Activated effector memory CD4-positive, alpha-beta T cell treated with Interleukin-2 at 50 U/mL for 16 hours (primary cell): ENCODE measurements around the gene CELA1.

Experiments used
- DNase-seq: peaks from one replicate; pipeline ENCODE4 v3.0.0-alpha.2; 2020

CELA1 gene

DNA sequence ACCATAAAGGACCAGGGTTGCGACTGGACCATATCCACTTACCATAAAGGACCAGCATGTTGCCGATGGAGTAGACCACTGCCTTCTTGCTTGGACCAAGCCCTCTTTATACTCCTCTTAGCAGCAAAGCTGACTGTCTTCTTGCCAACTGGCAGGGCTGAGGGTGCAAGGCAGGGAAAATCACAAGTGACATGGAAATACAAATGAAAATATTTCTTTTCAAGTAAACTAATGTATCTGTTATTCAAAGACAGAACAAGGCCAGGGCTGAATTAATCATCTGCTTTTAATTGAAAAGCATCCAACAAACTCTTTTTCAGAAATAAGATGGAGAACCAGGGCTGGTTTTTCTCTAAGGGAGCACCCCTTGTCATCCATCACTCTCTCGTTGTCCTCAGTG lies at the start of gene CELA1:
Gene CELA1 (minus strand): TSS at position 99 of the 400 bp plus-strand sequence. CDS start 41 bp downstream, at position 58.
- no peak for DNase-seq

- no peak for DNase-seq
These were observed 49.1 kb upstream of the CELA1 start for GRCh38 chr12:51395283-51396230.

GRCh38 chr12:51393676-51394545 lies 47.4 kb upstream of the CELA1 start:
- peak; percentile 44 for DNase-seq

DNA sequence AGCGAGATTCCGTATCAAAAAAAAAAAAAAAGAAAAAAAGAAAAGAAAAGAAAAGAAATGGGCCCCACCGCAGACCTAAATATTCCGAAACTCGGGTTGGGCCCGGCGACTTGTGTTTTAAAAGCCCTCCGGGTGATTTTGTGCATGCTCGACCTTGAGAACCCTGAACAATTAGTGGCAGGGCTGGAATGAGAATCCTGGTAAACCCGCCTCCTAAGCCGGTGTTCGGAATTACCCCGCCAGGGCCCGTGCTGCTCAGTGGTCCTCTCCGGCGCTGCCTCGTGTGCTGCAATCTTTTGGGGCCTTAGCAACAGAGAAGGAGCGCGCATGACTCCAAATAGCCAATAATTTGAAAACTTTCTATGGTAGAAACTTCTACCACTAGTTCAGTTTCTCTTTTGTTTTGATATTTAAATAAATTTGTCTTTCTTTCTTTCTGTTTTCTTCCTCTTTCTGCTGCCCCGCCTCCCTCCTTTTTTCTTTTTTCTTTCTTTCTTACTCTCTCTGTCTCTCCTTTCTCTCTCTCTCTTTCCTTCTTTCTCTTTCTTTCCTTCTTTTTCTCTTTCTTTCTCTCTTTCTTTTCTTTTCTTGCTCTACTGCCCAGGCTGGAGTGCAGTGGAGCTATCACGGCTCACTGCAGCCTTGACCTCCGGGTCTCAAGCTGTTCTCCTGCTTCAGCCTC lies 46.2 kb upstream of the CELA1 start:
- no peak for DNase-seq

- DNase-seq: peak; percentile 58
These were observed 45.0 kb upstream of the CELA1 start, which contains the start of gene GALNT6 for GRCh38 chr12:51391283-51392123. Gene GALNT6 (minus strand): TSS chr12:51391406. CDS start chr12:51379781, 11,625 bp downstream.

- DNase-seq: no peak
These were observed 44.4 kb upstream of the CELA1 start for GRCh38 chr12:51390891-51391282.

GRCh38 chr12:51390457-51390856 lies 44.0 kb upstream of the CELA1 start:
- no peak for DNase-seq

- no peak for DNase-seq
These were observed 43.0 kb upstream of the CELA1 start for GRCh38 chr12:51389302-51389999.

DNA sequence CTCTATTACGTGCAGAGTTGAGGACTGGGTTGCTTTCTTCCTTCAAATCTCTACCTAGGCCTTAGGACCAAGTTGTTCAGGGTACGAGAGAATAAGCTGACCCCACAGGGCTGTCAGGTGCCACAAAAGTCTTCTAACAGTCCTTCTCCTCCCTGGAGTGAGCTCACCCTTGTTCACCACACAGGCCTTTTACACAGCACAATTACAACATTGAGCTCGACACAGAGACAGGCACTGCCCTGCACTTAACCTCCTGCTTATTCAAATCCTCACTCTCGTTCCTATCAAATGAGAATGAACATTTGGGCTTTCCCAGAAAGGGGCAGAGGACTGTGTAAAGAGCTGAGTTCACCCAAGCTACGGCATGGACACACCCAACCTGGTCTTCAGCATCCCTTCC lies 42.4 kb upstream of the CELA1 start:
- DNase-seq: no peak

DNA sequence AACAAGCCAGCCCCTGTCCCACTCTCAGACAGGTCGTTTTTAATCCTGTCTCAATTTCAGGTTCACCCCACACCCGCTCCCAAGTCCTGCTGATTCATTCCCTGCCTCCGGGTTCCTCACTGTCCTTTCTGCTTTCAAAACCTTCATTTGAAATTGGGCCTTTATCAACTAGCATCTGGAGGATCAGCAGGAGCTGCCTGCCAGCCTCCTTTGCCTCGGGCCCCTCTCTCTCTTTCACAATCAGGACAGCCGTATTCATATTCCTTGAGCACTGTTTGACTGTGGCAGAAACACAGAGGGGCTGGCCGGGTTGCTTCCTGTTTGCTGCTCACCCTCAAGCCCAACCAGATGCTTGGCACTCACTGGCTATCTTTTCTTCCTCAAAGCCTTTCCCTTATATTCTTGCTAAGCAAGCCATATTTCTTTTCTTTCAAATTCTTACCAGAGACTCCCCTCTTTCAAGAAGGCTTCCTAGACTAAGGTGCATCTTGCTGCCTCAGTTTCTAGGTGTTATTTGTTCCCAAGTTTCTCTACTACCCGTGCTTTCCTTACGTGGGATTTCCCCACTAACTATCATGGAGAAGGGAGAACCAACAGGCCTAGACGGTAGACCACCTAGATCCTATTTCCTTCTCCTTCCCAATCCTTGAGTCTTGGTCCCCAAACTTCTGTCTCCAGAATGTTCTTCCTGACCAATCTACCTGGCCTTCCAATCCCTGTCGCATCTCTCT lies 41.8 kb upstream of the CELA1 start:
- no peak for DNase-seq

DNA sequence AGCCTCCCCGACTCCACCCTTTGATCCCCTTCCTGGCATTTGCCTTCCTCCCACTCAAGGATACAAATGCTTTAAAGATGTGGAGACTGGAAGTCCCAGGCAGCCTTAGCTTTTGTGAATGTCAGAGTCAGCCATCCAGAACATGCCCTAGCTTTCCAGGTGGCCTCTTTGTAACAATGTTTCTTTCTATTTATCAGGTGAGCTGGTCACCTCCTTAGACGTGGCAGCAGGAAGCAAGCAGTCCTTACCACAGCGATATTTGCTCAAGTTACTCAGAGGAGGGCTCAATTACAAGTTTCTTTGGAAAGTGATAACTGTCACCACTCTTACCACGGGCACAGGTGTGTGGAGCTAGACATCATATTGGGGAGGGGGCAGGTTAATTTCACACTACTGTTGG lies 39.9 kb upstream of the CELA1 start:
- no peak for DNase-seq

DNA sequence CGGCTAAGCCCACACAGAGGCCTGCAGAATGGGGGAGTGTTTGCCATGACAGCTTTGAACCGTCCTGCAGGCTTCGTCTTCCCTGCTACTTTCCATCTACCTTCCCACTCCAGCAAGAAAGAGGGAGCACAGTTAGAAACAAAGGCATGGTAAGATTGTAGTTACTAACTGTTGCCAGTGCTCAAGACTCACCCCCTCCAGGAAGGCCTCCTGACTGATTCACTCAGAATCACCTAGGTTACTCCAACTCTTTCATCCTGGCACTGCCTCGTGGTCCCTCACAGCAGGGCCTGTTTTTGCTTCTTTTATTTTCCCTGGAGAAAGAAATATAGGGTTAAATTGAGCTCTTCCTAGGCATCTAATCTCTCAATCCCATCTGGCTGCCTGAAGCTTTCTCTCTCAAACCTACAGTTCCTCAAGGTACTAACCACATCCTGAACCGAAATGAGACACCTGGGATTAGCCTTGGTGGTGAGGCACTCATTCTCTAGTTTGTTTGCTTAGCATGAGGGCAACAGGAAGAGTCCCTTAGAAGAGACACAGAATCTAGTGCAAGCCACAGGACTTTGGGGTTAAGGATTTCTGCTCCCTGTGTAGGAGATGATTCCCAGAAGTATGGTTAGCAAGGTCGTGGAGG lies 36.9 kb upstream of the CELA1 start:
- no peak for DNase-seq

DNA sequence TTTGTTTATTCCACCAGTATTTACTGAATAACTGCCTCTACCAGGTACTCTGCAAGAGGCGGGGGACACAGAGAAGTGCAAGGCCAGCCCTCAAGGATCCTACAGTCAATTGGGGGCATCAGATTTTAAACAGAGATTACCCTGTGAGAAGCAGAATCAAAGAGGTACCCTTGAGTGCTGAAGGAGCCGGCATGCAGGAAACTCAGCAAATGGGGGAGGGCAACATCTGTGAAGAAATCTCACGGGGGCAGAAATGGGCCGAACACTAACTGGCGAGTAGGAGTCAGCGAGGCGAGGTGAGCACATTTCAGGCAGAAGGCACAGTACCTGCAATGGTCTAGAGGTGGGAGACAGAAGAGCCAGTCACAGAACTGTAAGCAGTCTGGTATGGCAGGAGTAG lies 35.7 kb upstream of the CELA1 start:
- no peak for DNase-seq

- DNase-seq: no peak
These were observed 35.0 kb upstream of the CELA1 start for GRCh38 chr12:51381226-51382079.

DNA sequence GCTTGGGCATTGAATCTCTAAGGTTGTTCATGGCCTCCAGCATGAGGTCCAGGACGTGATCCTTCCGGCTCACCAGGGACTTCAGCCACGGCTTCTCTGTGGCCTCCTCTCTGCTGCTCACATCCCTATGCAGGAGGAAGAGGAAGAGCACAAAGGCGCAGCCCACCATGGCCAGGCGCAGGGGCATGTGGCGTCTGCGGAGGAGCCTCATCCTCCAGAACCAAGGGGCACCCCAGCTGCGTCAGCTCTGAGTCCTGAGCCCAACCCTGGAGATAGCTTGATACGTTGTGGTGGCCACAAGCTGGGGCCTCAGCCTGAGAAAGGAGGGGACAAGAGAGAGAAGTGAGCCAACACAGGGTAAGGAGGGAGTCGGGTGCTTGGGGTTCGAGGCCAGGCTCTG lies 33.1 kb upstream of the CELA1 start:
- DNase-seq: no peak

DNA sequence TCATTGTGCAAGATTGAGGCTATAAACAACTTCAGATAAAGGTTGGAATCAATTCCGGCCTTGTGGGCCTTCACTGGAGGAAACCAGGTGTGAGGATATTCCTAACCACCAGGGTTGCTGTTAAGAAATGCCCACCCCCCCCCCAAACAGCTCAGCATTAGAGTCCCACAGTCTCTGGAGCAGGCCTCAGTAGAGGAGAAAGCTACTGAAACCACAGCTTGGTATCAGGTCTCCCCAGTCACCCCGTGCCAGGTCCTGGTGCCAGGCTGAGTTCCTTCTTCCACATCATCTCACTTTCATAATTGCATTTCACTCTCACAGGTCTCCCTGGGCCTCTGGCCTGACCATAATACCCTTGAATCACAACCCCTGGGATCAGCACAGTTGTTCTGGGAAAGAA lies 32.3 kb upstream of the CELA1 start:
- no peak for DNase-seq

- no peak for DNase-seq
These were observed 30.9 kb upstream of the CELA1 start for GRCh38 chr12:51377099-51377984.

GRCh38 chr12:51374856-51375255 lies 28.4 kb upstream of the CELA1 start:
- no peak for DNase-seq
